ENCODE measurements around the gene AANAT.

DNA sequence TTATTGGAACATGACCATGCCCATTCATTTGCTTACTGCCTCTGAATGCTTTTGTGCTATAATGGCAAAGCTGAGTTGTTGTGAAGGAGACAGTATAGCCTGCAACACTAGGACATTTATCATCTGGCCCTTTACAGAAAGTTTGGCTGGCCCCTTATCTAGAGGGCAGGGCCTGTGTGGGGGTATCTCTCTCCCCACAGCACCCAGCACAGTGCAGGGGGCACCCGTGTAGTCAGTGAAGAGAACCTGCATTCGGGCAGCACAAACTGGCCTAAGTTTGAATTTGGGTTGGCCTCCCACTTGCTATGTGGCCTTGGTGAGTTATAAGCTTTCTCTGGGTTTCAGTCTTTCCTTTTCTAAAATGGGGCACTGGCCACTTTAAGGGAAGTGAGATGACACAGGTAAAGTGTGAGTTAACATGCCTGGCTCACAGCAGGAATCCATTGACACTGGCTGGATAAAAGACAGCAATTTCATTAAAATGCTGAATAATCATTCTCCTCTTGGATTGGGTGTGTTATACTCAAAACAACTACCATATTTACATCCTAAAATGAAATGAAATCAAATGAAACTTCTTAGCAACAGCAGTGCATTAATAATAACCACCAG is 26.5 kb upstream of the AANAT start:
- TF ChIP-seq, protein P1, sequence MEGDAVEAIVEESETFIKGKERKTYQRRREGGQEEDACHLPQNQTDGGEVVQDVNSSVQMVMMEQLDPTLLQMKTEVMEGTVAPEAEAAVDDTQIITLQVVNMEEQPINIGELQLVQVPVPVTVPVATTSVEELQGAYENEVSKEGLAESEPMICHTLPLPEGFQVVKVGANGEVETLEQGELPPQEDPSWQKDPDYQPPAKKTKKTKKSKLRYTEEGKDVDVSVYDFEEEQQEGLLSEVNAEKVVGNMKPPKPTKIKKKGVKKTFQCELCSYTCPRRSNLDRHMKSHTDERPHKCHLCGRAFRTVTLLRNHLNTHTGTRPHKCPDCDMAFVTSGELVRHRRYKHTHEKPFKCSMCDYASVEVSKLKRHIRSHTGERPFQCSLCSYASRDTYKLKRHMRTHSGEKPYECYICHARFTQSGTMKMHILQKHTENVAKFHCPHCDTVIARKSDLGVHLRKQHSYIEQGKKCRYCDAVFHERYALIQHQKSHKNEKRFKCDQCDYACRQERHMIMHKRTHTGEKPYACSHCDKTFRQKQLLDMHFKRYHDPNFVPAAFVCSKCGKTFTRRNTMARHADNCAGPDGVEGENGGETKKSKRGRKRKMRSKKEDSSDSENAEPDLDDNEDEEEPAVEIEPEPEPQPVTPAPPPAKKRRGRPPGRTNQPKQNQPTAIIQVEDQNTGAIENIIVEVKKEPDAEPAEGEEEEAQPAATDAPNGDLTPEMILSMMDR (IDR thresholded peaks at IDR 0.05 in 8 of 11, conservative IDR thresholded peaks at IDR 0.05 in 3 of 11) = no peak
- TF ChIP-seq POLR2A (IDR thresholded peaks at IDR 0.05) (no peak), POLR2AphosphoS5 (IDR thresholded peaks at IDR 0.05) (no peak)

Data from spleen (tissue), 7 donors.